Peyer's patch (tissue), 4 donors: ENCODE results near the gene XPNPEP1. TPM values are rescaled to one million over a fixed set of nuclear protein-coding genes. Genes with fewer than 3 reads are reported as not detected.

Experiments used
- DNase-seq, 3 donors: peaks; one replicate each; pipeline ENCODE4 v3.0.0-alpha.2; 2017 to 2019
- H3K27ac ChIP-seq, 4 donors: fragments of 200-600 bp; sonication (generic); one replicate each; pipeline ENCODE4 v1.5.1; 2016 to 2019
- H3K27me3 ChIP-seq, 2 donors: fragments of 200-600 bp; sonication (generic); one replicate each; pipeline ENCODE4 v1.5.1; 2019
- H3K36me3 ChIP-seq, 3 donors: fragments of 200-600 bp; sonication (generic); one replicate each; pipeline ENCODE4 v1.5.1; 2016 to 2019
- H3K4me1 ChIP-seq, 4 donors: fragments of 200-600 bp; sonication (generic); one replicate each; pipeline ENCODE4 v1.5.1; 2016 to 2019
- H3K4me3 ChIP-seq, 4 donors: fragments of 200-600 bp; sonication (generic); 1 replicate in 3 of 4; 2 replicates in 1 of 4; pipeline ENCODE4 v1.5.1; 2016 to 2019; ENCODE audit warnings: mild to moderate bottlenecking in 1 of 4
- H3K9me3 ChIP-seq, 4 donors: fragments of 200-600 bp; sonication (generic); one replicate each; pipeline ENCODE4 v1.5.1; 2016 to 2019; ENCODE audit warnings: mild to moderate bottlenecking in 1 of 4
- CTCF ChIP-seq, 6 experiments: fragments of 450-650 bp in 4 of 6; fragments of 200-600 bp in 2 of 6; sonication (generic) in 1 of 6; IDR thresholded peaks; one replicate each; pipeline ENCODE4 v1.5.1; 2017 to 2019; ENCODE audit warnings: antibody characterized with exemption in 6 of 6, mild to moderate bottlenecking in 3 of 6, moderate library complexity in 1 of 6
- POLR2A ChIP-seq, 2 donors: fragments of 450-650 bp; IDR thresholded peaks; one replicate each; pipeline ENCODE4 v1.5.1; 2017; ENCODE audit warnings: antibody characterized with exemption in 2 of 2, mild to moderate bottlenecking in 2 of 2, moderate library complexity in 2 of 2
- total RNA-seq, 4 donors: library from RNA; depleted of rRNA; stranded (reverse); fragments of >200 nt; gene quantifications; one replicate each; pipeline ENCODE4 v1.1.0, GENCODE V29; 2016

XPNPEP1 gene
- total RNA-seq, 4 donors from 2014 or later, result 148 to 295 (median 263) TPM

- H3K27me3 ChIP-seq, result no peaks in the 10 kb centered on the region
- H3K9me3 ChIP-seq, result no peaks in the 10 kb centered on the region
- H3K4me1 ChIP-seq, result peaks cover 0 to 66% (median 2%) of the 10 kb centered on the region in 4 donors
These were observed 44.4 kb upstream of the XPNPEP1 start for GRCh38 chr10:109967739-109968088.

GRCh38 chr10:109966961-109967738 lies 43.8 kb upstream of the XPNPEP1 start:
- no peak overlapping the region for H3K4me3 ChIP-seq
- H3K27ac ChIP-seq, result peak overlapping the region in 2 of 4 donors; percentile 65 to 70
- DNase-seq, result no peak
- TF ChIP-seq CTCF (IDR thresholded peaks at IDR 0.05) (no peak), POLR2A (IDR thresholded peaks at IDR 0.05) (no peak)
- no peaks in the 10 kb centered on the region for H3K36me3 ChIP-seq
- no peaks in the 10 kb centered on the region for H3K27me3 ChIP-seq
- H3K4me1 ChIP-seq, result peaks cover 0 to 60% (median 0%) of the 10 kb centered on the region in 4 donors
- H3K9me3 ChIP-seq, result no peaks in the 10 kb centered on the region

More at GRCh38 chr10:109967739-109968088, 44.4 kb upstream of the XPNPEP1 start:
- no peak overlapping the region for H3K4me3 ChIP-seq
- no peak for DNase-seq
- no peaks in the 10 kb centered on the region for H3K36me3 ChIP-seq
- no peak for TF ChIP-seq CTCF (IDR thresholded peaks at IDR 0.05)
- no peak for TF ChIP-seq POLR2A (IDR thresholded peaks at IDR 0.05)
- H3K27ac ChIP-seq, result peak overlapping the region in 2 of 4 donors; percentile 65 to 70

GRCh38 chr10:109964318-109964717 lies 41.0 kb upstream of the XPNPEP1 start:
- DNase-seq, result no peak
- no peaks in the 10 kb centered on the region for H3K36me3 ChIP-seq
- TF ChIP-seq CTCF (IDR thresholded peaks at IDR 0.05) (no peak), POLR2A (IDR thresholded peaks at IDR 0.05) (no peak)
- H3K27me3 ChIP-seq, result no peaks in the 10 kb centered on the region
- no peak overlapping the region for H3K27ac ChIP-seq
- H3K4me3 ChIP-seq, result no peak overlapping the region
- peaks cover 0 to 51% (median 0%) of the 10 kb centered on the region in 4 donors for H3K4me1 ChIP-seq
- no peaks in the 10 kb centered on the region for H3K9me3 ChIP-seq

- no peak for TF ChIP-seq POLR2A (IDR thresholded peaks at IDR 0.05)
- no peak for TF ChIP-seq CTCF (IDR thresholded peaks at IDR 0.05)
- H3K27ac ChIP-seq, result no peak overlapping the region
- peaks cover 0 to 48% (median 0%) of the 10 kb centered on the region in 4 donors for H3K4me1 ChIP-seq
- H3K9me3 ChIP-seq, result no peaks in the 10 kb centered on the region
- no peaks in the 10 kb centered on the region for H3K27me3 ChIP-seq
- no peak overlapping the region for H3K4me3 ChIP-seq
- H3K36me3 ChIP-seq, result no peaks in the 10 kb centered on the region
- DNase-seq, result no peak
These were observed 40.1 kb upstream of the XPNPEP1 start for GRCh38 chr10:109963439-109963838.

- Histone ChIP-seq H3K4me3 (no peak overlapping the region), H3K36me3 (no peaks in the 10 kb centered on the region), H3K27me3 (no peaks in the 10 kb centered on the region), H3K27ac (no peak overlapping the region), H3K9me3 (no peaks in the 10 kb centered on the region), H3K4me1 (peaks cover 0 to 39% (median 0%) of the 10 kb centered on the region in 4 donors)
- no peak for DNase-seq
- no peak for TF ChIP-seq CTCF (IDR thresholded peaks at IDR 0.05)
- TF ChIP-seq POLR2A (IDR thresholded peaks at IDR 0.05), result no peak
These were observed 38.9 kb upstream of the XPNPEP1 start for GRCh38 chr10:109962247-109962646.
